Left cardiac atrium (tissue), 4 donors: Measurements from ENCODE around the gene STX19. TPM values are rescaled to one million over a fixed set of nuclear protein-coding genes. Genes with fewer than 3 reads are reported as not detected.
"Not testable (repeated sequence)": the region's sequence is repeated elsewhere in the genome, so short reads cannot be mapped to it uniquely, and the experiment has no call there.

Experiments used
- ATAC-seq, 2 donors: fragments of 200-7000 bp; cut with Tn5 transposase; one replicate each; pipeline ENCODE4 v1.9.1; 2020; ENCODE audit warnings: mild to moderate bottlenecking in 2 of 2, moderate library complexity in 2 of 2
- DNase-seq: peaks from one replicate; pipeline ENCODE4 v3.0.0-alpha.2; 2020
- intact Hi-C, 2 donors: fragments of 100-400 bp; cut with DNase I; formaldehyde crosslinking; loops; one replicate each; pipeline versions ENCODE4 v1.14.1 to v1.15.1; 2022 to 2023
- total RNA-seq, 2 donors: library from RNA; stranded (reverse); fragmentation: NEBNext Ultra II Directional; extraction: Animal tissue kit (Norgen Biotek cat#: 25700); gene quantifications; one replicate each; pipeline ENCODE4 v1.2.1, GENCODE V29; 2021
- donor health status: DM: no; HTN: yes; CAD: no.
- donor health status: DM: no; HTN: yes; CAD: no; lungs with severe emphysema.
- donor health status: DM: yes; HTN: yes; CAD: no.
- donor health status: Dilated cardiomyopathy.

STX19 gene
- total RNA-seq, 2 donors from 2014 or later = not detected

GRCh38 chr3:94044100-94044936 lies 15.9 kb upstream of the STX19 start:
- ATAC-seq, intact Hi-C loops: not testable (repeated sequence)

GRCh38 chr3:94043285-94043684 lies 14.9 kb upstream of the STX19 start:
- intact Hi-C loops = no loop called here
- DNase-seq (no peak), ATAC-seq (no peak)

More at GRCh38 chr3:94044100-94044936, 15.9 kb upstream of the STX19 start:
- DNase-seq = not testable (repeated sequence)

- DNase-seq = no peak
- ATAC-seq = peak in 1 of 2 donors; percentile 47
- intact Hi-C loops = no loop called here
These were observed 8.6 kb upstream of the STX19 start for GRCh38 chr3:94036909-94037507.

GRCh38 chr3:94026623-94027022 lies 1.8 kb downstream of the STX19 start:
- intact Hi-C loops = no loop called here
- no peak for DNase-seq
- ATAC-seq = no peak

- intact Hi-C loops = no loop called here
- ATAC-seq (no peak), DNase-seq (no peak)
These were observed 4.0 kb downstream of the STX19 start for GRCh38 chr3:94024385-94024784.

- DNase-seq = no peak
- intact Hi-C loops = no loop called here
- ATAC-seq = no peak
These were observed 8.1 kb downstream of the STX19 start for GRCh38 chr3:94020293-94020692.

GRCh38 chr3:94019659-94020058 lies 8.7 kb downstream of the STX19 start:
- ATAC-seq = no peak
- intact Hi-C loops = no loop called here
- DNase-seq = no peak

- ATAC-seq (no peak), DNase-seq (no peak)
- intact Hi-C loops = no loop called here
These were observed 13.4 kb downstream of the STX19 start for GRCh38 chr3:94015025-94015424.

GRCh38 chr3:94012185-94012584 lies 16.2 kb downstream of the STX19 start:
- ATAC-seq (no peak), DNase-seq (no peak)
- intact Hi-C loops = no loop called here

- DNase-seq (no peak), ATAC-seq (no peak)
- intact Hi-C loops = no loop called here
These were observed 17.1 kb downstream of the STX19 start for GRCh38 chr3:94011233-94011711.

- intact Hi-C loops = loop anchor here in 1 of 2 donors (10.0 kb wide), 1 partner anchor 55 kb away; the partner anchor contains the start of genes DHFR2 and NSUN3
- DNase-seq (no peak), ATAC-seq (no peak)
These were observed 18.8 kb downstream of the STX19 start for GRCh38 chr3:94009608-94010007.

- ATAC-seq (no peak), DNase-seq (no peak)
- intact Hi-C loops = loop anchor here in 1 of 2 donors (10.0 kb wide), 1 partner anchor 57 kb away; the partner anchor contains the start of genes DHFR2 and NSUN3
These were observed 20.1 kb downstream of the STX19 start for GRCh38 chr3:94008253-94008652.

GRCh38 chr3:94004301-94004910 lies 24.0 kb downstream of the STX19 start:
- ATAC-seq (peak; percentile 62 to 74), DNase-seq (no peak)
- intact Hi-C loops = loop anchor here (2.0 to 10.0 kb wide), 2 partner anchors 58 to 60 kb away; partner anchors contain the start of genes DHFR2 (in 2 of the 2) and NSUN3 (in 2 of the 2)

GRCh38 chr3:94001827-94002495 lies 26.4 kb downstream of the STX19 start:
- ATAC-seq (no peak), DNase-seq (no peak)
- intact Hi-C loops = loop anchor here in 1 of 2 donors (10.0 kb wide), 1 partner anchor 63 kb away; the partner anchor contains the start of genes DHFR2 and NSUN3

GRCh38 chr3:94001191-94001590 lies 27.2 kb downstream of the STX19 start:
- no peak for DNase-seq
- ATAC-seq = no peak
- intact Hi-C loops = loop anchor here in 1 of 2 donors (10.0 kb wide), 1 partner anchor 64 kb away; the partner anchor contains the start of genes DHFR2 and NSUN3

GRCh38 chr3:93994056-93994455 lies 34.3 kb downstream of the STX19 start:
- no peak for ATAC-seq

GRCh38 chr3:93992207-93992606 lies 36.2 kb downstream of the STX19 start:
- intact Hi-C loops = no loop called here
- no peak for ATAC-seq
- DNase-seq = no peak

More at GRCh38 chr3:93994056-93994455, 34.3 kb downstream of the STX19 start:
- intact Hi-C loops = no loop called here
- DNase-seq = no peak

GRCh38 chr3:93991631-93992030 lies 36.8 kb downstream of the STX19 start:
- no peak for DNase-seq
- no peak for ATAC-seq
- intact Hi-C loops = no loop called here

- intact Hi-C loops = no loop called here
- DNase-seq (no peak), ATAC-seq (no peak)
These were observed 39.2 kb downstream of the STX19 start for GRCh38 chr3:93989241-93989640.
